GM10266 (cell line): ENCODE results near the gene PAX2.

Source experiments
- DNase-seq: peaks from one replicate; pipeline ENCODE4 v3.0.0; 2012; ENCODE audit errors: extremely low spot score
- TF ChIP-seq, protein P1 (sequence below): IDR thresholded peaks from 2 replicates; pipeline ENCODE4 v1.5.1; 2012; ENCODE audit warnings: mild to moderate bottlenecking, low read depth; ENCODE audit not compliant: control insufficient read depth, insufficient read depth; ENCODE audit errors: missing control alignments

Gene PAX2

DNA sequence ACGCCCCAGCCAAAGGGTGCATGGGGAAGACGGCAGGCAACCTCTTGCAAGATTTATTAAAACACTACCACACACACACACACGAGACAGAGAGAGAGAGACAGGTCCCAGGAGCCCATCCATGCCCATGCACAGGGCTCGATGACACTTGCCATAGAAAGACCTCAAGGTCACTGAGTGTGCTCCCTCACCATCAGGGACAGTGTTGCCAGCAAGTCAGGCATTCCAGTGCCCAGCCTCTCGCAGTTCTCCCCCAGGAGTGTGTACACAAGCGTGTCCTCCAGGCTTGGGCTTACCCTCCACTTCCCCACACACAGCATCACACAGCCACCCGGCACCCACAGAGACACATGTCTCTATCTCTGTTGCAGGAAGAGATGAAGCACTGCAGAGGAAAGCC lies 120.6 kb downstream of the PAX2 start:
- TF ChIP-seq, protein P1, sequence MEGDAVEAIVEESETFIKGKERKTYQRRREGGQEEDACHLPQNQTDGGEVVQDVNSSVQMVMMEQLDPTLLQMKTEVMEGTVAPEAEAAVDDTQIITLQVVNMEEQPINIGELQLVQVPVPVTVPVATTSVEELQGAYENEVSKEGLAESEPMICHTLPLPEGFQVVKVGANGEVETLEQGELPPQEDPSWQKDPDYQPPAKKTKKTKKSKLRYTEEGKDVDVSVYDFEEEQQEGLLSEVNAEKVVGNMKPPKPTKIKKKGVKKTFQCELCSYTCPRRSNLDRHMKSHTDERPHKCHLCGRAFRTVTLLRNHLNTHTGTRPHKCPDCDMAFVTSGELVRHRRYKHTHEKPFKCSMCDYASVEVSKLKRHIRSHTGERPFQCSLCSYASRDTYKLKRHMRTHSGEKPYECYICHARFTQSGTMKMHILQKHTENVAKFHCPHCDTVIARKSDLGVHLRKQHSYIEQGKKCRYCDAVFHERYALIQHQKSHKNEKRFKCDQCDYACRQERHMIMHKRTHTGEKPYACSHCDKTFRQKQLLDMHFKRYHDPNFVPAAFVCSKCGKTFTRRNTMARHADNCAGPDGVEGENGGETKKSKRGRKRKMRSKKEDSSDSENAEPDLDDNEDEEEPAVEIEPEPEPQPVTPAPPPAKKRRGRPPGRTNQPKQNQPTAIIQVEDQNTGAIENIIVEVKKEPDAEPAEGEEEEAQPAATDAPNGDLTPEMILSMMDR: no peak
- no peak for DNase-seq

DNA sequence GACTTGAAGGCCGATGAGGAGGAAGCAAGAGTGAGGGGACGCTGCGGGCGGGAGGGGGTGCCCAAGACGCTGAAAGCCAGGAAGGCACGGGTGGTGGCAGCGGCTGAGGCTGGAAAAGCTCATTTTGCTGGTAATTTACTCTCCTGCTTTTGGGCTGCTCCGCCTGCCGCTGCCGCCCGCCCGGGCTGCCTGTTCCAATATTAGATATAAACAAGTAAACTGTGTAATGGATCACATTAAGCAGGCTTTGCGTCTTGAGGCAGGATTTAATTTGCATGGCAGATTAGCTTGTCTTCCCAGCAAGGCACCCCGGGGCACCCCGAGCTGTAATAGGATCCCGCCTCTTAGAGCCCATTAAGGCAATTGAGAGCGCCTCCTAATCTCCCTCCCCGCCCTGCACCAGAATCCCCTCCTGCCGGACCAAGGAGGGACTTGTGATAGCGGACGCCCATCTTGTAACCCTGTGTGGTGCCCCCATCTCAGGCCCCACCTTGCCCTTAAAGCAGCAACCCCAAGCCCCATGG lies 121.3 kb downstream of the PAX2 start:
- TF ChIP-seq, protein P1: no peak
- DNase-seq: no peak

GRCh38 chr10:100867261-100867963 lies 122.0 kb downstream of the PAX2 start:
- DNase-seq: no peak
- TF ChIP-seq, protein P1: no peak

DNA sequence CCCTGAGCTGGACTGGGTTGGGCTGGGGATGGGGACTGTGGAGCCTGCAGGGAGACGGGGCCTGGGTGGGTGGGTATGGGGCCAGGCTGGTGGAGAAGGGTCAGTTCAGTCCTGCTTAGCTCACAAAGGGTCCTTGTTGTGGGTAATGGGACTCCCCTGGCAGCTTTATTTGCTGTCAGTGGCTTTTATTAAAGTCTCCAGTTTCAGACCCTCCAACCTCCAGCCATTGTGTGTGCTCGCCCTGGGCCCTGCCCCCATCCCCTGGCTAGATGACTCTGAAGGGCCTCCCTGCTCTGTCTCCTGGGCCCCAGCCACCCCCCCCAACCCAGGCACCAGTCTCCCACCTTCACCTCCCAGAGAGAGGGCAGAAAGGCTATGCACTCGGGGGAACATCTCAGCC lies 123.0 kb downstream of the PAX2 start:
- TF ChIP-seq, protein P1: no peak
- no peak for DNase-seq

DNA sequence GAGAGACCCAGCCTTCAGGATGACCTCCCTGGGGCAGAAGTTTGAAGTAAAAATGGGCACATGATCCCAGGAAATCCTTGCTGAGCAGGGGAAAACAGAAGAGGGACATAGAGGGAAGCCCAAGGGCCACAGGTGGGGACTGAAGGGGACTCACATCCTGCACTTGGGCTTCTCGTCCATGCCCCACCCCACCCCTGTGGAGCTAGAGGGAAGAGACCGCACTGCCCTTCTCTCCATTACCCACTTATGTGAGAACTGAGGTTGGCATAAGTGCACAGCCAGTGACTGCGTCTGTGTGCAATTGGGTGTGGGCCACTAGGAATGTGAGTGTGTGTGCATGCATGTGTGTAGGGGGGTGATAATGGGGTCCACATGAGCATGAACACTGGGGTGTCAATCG lies 124.0 kb downstream of the PAX2 start:
- TF ChIP-seq, protein P1: no peak
- DNase-seq: no peak

GRCh38 chr10:100872034-100872791 lies 126.8 kb downstream of the PAX2 start:
- peak; percentile 80 for DNase-seq

More at GRCh38 chr10:100872034-100872791, 126.8 kb downstream of the PAX2 start:
- TF ChIP-seq, protein P1: peak; percentile 71
